HepG2 (cell line): Measurements from ENCODE around the gene KMT2B. TPM values are rescaled to one million over a fixed set of nuclear protein-coding genes. Genes with fewer than 3 reads are reported as not detected.

Experiments
- ARID2 ChIP-seq: sonication (generic); formaldehyde crosslinking; IDR thresholded peaks from 2 replicates; pipeline ENCODE4 v1.8.1; 2022; ENCODE audit warnings: mild to moderate bottlenecking, missing genetic modification reagents, borderline replicate concordance
- EP300 ChIP-seq, 3 experiments: sonication (generic) in 1 of 3; formaldehyde crosslinking in 1 of 3; IDR thresholded peaks; 2 replicates each; pipeline versions ENCODE4 v1.5.1 to v1.6.1; 2011 to 2020; ENCODE audit warnings: low read depth in 2 of 3, low read length in 2 of 3, borderline replicate concordance in 1 of 3, improper control_type of control experiment in 1 of 3, mild to moderate bottlenecking in 1 of 3, missing genetic modification reagents in 1 of 3, moderate library complexity in 1 of 3
- FOSL2 ChIP-seq: sonication (generic); formaldehyde crosslinking; IDR thresholded peaks from 2 replicates; pipeline ENCODE4 v1.4.0; 2020; ENCODE audit warnings: missing genetic modification reagents
- FOXA3 ChIP-seq: IDR thresholded peaks from 2 replicates; pipeline ENCODE4 v1.6.1; 2016; ENCODE audit warnings: missing genetic modification reagents, missing compliant biosample characterization
- KDM1A ChIP-seq: IDR thresholded peaks from 2 replicates; pipeline ENCODE4 v1.6.1; 2016; ENCODE audit warnings: missing compliant biosample characterization
- LCORL ChIP-seq, 2 experiments: fragments of 450-650 bp in 1 of 2; sonication (generic) in 1 of 2; formaldehyde crosslinking in 1 of 2; IDR thresholded peaks; 2 replicates each; pipeline versions ENCODE4 v1.5.0 to v1.6.1; 2017 to 2020; ENCODE audit warnings: antibody characterized with exemption in 1 of 2, missing genetic modification reagents in 1 of 2
- MEIS2 ChIP-seq: sonication (generic); formaldehyde crosslinking; IDR thresholded peaks from 2 replicates; pipeline ENCODE4 v1.9.0; 2021; ENCODE audit warnings: mild to moderate bottlenecking, missing genetic modification reagents
- RXRB ChIP-seq: IDR thresholded peaks from 2 replicates; pipeline ENCODE4 v1.6.1; 2016; ENCODE audit warnings: borderline replicate concordance, missing genetic modification reagents, missing compliant biosample characterization
- ZSCAN12 ChIP-seq: sonication (generic); formaldehyde crosslinking; IDR thresholded peaks from 2 replicates; pipeline ENCODE4 v1.9.0; 2021; ENCODE audit warnings: mild to moderate bottlenecking, missing genetic modification reagents
- polyA plus RNA-seq, 8 experiments: library from polyadenylated mRNA; depleted of rRNA in 3 of 8; stranded (reverse) in 7 of 8; unstranded in 1 of 8; fragments of >200 nt; fragmentation: Illumina TruSeq in 4 of 8; extraction: Trizol in 4 of 8; gene quantifications; 2 replicates each; pipeline versions ENCODE4 v1.2.1 to v1.2.3, GENCODE V29; 2011 to 2016; ENCODE audit warnings: low read depth in 4 of 8, missing spikeins in 1 of 8, mixed read lengths in 1 of 8; ENCODE audit not compliant: insufficient read depth in 1 of 8
- total RNA-seq, 5 experiments: library from RNA; depleted of rRNA; stranded (reverse); fragments of >200 nt; fragmentation: Illumina TruSeq; extraction: Trizol; gene quantifications; 2 replicates each; pipeline ENCODE4 v1.2.3, GENCODE V29; 2016; ENCODE audit warnings: low read depth in 1 of 5
- TF ChIP-seq, protein P1 (sequence below), 2 experiments: sonication (generic) in 1 of 2; formaldehyde crosslinking in 1 of 2; IDR thresholded peaks; 2 replicates each; pipeline versions ENCODE4 v1.4.0 to v1.6.1; 2016 to 2020; ENCODE audit warnings: borderline replicate concordance in 1 of 2, low read depth in 1 of 2, mild to moderate bottlenecking in 1 of 2, missing genetic modification reagents in 1 of 2
- TF ChIP-seq, protein P2 (sequence below): sonication (generic); formaldehyde crosslinking; IDR thresholded peaks from 2 replicates; pipeline ENCODE4 v1.5.1; 2020; ENCODE audit warnings: mild to moderate bottlenecking, missing genetic modification reagents
- TF ChIP-seq, protein P3 (sequence below): IDR thresholded peaks from 2 replicates; pipeline ENCODE4 v1.4.0; 2020; ENCODE audit warnings: mild to moderate bottlenecking, missing genetic modification reagents
- TF ChIP-seq, protein P4 (sequence below): IDR thresholded peaks from 2 replicates; pipeline ENCODE4 v1.6.1; 2012; ENCODE audit warnings: inconsistent platforms

Gene KMT2B
- total and polyA plus RNA-seq, 2 of the 13 experiments (the other 11 are each of a cell fraction or from before 2014, with no cell fraction given) = 6.2 to 16.9 TPM

DNA sequence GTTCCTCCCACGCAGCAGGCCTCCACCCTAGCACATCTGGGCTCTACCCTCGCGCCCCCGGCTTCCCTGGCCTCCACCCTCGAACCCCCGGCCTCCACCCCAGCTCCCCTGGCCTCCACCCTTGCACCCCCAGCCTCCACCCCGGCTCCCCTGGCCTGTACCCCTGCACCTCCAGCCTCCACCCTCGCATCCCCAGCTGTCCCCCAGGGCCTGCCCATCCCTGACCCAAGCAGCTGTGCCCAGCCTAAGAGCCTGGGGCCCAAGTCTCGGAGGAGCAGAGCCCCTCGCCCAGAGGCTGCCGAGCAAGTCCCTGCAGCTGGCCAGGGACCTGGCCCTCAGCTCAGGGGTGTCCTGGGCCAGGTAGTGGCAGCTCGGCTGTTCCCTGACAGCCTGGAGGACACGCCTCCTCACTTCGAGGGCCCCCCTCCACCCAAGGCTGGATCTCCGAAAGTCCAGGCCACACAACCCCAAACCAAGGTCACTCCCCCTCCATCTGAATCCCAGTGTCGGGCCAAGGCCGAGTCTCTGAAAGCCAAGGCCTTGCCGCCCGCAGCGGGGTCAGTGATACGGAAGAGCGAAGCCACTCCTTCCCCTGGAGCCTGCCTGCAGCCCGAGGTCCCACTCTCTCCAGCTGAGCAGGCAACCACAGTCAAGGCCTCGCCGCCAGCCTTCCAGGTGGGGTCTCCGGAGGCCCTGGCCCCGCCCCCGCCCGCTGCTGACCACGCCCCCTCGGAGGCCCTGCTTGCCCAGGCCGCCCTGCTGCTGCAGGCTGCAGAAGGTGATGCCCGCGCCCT, 49.7 kb downstream of the KMT2B start (continued):
- TF ChIP-seq, protein P1, sequence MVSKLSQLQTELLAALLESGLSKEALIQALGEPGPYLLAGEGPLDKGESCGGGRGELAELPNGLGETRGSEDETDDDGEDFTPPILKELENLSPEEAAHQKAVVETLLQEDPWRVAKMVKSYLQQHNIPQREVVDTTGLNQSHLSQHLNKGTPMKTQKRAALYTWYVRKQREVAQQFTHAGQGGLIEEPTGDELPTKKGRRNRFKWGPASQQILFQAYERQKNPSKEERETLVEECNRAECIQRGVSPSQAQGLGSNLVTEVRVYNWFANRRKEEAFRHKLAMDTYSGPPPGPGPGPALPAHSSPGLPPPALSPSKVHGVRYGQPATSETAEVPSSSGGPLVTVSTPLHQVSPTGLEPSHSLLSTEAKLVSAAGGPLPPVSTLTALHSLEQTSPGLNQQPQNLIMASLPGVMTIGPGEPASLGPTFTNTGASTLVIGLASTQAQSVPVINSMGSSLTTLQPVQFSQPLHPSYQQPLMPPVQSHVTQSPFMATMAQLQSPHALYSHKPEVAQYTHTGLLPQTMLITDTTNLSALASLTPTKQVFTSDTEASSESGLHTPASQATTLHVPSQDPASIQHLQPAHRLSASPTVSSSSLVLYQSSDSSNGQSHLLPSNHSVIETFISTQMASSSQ (IDR thresholded peaks at IDR 0.05; ENCODE audit: low read depth) = no peak
- TF ChIP-seq, protein P1 (CRISPR knock-in tag; IDR thresholded peaks at IDR 0.05; ENCODE audit: borderline replicate concordance) = peak; percentile 56; the same call in 1 of the 2 replicates
- TF ChIP-seq, protein P2, sequence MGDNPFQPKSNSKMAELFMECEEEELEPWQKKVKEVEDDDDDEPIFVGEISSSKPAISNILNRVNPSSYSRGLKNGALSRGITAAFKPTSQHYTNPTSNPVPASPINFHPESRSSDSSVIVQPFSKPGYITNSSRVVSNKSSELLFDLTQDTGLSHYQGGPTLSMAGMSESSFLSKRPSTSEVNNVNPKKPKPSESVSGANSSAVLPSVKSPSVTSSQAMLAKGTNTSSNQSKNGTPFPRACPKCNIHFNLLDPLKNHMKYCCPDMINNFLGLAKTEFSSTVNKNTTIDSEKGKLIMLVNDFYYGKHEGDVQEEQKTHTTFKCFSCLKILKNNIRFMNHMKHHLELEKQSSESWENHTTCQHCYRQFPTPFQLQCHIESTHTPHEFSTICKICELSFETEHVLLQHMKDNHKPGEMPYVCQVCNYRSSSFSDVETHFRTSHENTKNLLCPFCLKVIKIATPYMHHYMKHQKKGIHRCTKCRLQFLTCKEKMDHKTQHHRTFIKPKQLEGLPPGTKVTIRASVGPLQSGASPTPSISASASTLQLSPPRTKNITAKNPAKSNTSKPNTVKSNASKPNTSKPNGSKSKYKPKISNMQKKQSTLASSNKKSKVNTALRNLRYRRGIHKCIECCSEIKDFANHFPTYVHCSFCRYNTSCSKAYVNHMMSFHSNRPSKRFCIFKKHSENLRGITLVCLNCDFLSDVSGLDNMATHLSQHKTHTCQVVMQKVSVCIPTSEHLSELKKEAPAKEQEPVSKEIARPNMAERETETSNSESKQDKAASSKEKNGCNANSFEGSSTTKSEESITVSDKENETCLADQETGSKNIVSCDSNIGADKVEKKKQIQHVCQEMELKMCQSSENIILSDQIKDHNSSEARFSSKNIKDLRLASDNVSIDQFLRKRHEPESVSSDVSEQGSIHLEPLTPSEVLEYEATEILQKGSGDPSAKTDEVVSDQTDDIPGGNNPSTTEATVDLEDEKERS (CRISPR knock-in tag) = no peak
- no peak for TF ChIP-seq ZSCAN12
- TF ChIP-seq EP300 (IDR thresholded peaks at IDR 0.05; ENCODE audit: low read depth in 2 of 2, low read length in 2 of 2) = 0 out of 4 replicates have a peak, but pooled peaks of 1 of the 2 experiments have one; percentile 6
- no peak for TF ChIP-seq EP300 (CRISPR knock-in tag; IDR thresholded peaks at IDR 0.05; ENCODE audit: borderline replicate concordance)
- TF ChIP-seq ARID2 = no peak
- TF ChIP-seq, protein P3, sequence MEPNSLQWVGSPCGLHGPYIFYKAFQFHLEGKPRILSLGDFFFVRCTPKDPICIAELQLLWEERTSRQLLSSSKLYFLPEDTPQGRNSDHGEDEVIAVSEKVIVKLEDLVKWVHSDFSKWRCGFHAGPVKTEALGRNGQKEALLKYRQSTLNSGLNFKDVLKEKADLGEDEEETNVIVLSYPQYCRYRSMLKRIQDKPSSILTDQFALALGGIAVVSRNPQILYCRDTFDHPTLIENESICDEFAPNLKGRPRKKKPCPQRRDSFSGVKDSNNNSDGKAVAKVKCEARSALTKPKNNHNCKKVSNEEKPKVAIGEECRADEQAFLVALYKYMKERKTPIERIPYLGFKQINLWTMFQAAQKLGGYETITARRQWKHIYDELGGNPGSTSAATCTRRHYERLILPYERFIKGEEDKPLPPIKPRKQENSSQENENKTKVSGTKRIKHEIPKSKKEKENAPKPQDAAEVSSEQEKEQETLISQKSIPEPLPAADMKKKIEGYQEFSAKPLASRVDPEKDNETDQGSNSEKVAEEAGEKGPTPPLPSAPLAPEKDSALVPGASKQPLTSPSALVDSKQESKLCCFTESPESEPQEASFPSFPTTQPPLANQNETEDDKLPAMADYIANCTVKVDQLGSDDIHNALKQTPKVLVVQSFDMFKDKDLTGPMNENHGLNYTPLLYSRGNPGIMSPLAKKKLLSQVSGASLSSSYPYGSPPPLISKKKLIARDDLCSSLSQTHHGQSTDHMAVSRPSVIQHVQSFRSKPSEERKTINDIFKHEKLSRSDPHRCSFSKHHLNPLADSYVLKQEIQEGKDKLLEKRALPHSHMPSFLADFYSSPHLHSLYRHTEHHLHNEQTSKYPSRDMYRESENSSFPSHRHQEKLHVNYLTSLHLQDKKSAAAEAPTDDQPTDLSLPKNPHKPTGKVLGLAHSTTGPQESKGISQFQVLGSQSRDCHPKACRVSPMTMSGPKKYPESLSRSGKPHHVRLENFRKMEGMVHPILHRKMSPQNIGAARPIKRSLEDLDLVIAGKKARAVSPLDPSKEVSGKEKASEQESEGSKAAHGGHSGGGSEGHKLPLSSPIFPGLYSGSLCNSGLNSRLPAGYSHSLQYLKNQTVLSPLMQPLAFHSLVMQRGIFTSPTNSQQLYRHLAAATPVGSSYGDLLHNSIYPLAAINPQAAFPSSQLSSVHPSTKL = peak; percentile 48
- 0 out of 2 replicates have a peak, but pooled peaks have one; percentile 18 for TF ChIP-seq FOXA3
- peak; percentile 45; the same call in 1 of the 2 replicates for TF ChIP-seq RXRB (CRISPR knock-in tag)
- TF ChIP-seq LCORL (IDR thresholded peaks at IDR 0.05) = no peak
- 0 out of 2 replicates have a peak, but pooled peaks have one; percentile 37 for TF ChIP-seq LCORL (CRISPR knock-in tag; IDR thresholded peaks at IDR 0.05)
- no peak for TF ChIP-seq KDM1A (CRISPR knock-in tag)
- peak; percentile 28; the same call in 1 of the 2 replicates for TF ChIP-seq MEIS2 (CRISPR knock-in tag)
- TF ChIP-seq, protein P4, sequence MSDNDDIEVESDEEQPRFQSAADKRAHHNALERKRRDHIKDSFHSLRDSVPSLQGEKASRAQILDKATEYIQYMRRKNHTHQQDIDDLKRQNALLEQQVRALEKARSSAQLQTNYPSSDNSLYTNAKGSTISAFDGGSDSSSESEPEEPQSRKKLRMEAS = 0 out of 2 replicates have a peak, but pooled peaks have one; percentile 12
- peak; percentile 9; the same call in 1 of the 2 replicates for TF ChIP-seq FOSL2 (CRISPR knock-in tag)
